NCI-H1436 treated with DMSO at 0.1 percent for 48 hours (cell line): ENCODE results near the gene APBA2.

ENCODE experiments used
- DNase-seq: peaks from one replicate; lab custom pipeline; 2025; lab: John Stamatoyannopoulos, UW

The APBA2 gene

GRCh38 chr15:29102911-29103823 is 217.4 kb downstream of the APBA2 start:
- no peak for DNase-seq

GRCh38 chr15:29103824-29104565 is 218.2 kb downstream of the APBA2 start:
- DNase-seq: no peak

- no peak for DNase-seq
Observed at GRCh38 chr15:29104566-29104880, 218.7 kb downstream of the APBA2 start.

DNA sequence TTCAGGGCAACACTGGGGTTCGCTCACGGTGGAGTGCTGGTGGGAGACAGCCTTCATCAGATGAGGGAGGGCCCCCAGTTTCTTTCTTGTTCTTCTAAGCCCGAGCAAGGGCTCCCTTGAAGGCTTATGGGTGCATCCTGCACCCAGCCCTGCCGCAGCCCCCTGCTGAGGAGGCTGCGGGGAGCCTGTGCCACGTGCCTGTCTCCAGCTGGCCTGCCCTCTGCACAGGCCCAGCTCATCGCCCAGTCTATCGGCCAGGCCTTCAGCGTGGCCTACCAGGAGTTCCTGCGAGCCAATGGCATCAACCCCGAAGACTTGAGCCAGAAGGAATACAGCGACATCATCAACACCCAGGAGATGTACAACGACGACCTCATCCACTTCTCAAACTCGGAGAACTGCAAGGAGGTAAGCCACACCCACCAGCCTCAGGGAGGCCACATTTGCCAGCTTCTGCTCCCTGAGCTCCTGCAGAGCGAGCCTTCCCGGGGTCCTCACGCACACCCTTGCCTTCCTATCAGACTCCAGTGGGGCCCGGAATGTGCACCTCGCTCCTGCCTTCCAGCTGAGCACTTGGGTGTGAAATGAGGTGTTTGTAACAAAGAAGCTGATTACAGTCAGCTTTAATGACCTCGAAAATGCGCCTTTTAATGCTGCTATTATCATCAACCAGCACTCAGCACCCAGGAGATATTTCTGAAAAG is 219.5 kb downstream of the APBA2 start:
- DNase-seq: no peak

DNA sequence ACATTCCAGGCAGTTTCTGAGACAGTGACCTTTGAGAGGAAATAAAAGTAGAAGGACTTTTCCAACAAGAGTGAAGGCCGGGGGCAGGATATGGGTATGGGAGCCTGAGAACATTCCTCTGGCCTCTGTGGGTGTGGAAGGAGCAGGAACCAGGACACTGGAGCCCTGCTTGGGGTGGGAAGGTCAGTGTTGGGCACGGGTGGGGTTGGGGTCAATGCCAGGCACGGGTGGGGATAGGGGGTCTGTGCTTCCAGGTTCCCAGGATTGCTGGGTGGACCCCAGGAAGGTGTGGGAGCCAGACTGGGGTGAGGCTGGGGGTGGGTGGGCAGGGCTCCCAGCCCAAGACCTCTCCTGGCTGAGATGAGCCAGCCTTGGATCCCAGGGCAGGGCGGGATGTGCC is 220.3 kb downstream of the APBA2 start:
- no peak for DNase-seq

DNA sequence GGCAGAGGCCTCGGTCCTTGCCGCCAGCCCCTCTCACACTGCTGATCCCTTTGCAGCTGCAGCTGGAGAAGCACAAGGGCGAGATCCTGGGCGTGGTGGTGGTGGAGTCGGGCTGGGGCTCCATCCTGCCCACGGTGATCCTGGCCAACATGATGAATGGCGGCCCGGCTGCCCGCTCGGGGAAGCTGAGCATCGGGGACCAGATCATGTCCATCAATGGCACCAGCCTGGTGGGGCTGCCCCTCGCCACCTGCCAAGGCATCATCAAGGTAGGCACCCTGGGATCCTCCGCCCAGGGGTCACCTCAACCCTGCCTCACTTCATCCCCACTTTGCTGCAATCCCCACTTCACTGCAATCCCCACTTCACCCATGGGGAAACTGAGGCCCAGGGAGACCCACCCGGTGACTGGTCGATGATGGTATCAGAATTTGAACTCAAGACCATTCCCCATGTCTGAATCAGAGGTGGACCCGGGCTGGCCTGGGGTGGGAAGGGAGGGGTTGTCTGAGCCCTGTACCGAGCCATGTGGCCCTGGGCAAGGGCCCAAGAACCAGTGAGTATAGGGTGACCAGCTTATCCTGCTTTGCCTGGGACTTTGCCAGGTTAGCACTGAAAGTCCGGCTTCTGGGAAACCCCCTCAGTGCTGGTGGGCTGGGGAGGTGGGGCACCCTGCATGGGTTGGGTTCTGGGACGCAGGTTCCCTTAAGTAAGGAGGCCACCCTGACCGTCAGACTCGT is 220.9 kb downstream of the APBA2 start:
- no peak for DNase-seq

- DNase-seq: no peak
Observed at GRCh38 chr15:29107291-29107890, 221.6 kb downstream of the APBA2 start.

- DNase-seq: no peak
Observed at GRCh38 chr15:29107971-29108645, 222.3 kb downstream of the APBA2 start.

DNA sequence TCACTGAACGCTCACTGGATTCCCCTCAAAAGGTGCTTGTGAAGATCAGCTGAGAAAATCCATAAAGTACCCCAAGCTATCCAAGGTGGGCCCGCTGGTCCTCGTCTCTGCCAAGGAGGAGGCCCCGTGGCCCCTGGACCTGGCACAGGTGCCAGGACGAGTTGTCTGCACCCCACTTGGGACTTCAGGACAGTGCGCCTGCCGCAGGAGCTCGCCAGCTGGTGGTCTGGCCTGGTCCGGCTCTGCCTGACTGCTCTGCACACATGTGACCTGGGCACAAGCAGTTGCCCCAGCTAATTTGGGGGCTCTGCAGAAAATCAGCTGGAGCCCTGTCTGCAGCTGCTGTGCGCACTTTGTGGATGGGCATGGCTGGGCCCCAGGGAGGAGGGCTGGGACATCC is 224.0 kb downstream of the APBA2 start:
- no peak for DNase-seq

DNA sequence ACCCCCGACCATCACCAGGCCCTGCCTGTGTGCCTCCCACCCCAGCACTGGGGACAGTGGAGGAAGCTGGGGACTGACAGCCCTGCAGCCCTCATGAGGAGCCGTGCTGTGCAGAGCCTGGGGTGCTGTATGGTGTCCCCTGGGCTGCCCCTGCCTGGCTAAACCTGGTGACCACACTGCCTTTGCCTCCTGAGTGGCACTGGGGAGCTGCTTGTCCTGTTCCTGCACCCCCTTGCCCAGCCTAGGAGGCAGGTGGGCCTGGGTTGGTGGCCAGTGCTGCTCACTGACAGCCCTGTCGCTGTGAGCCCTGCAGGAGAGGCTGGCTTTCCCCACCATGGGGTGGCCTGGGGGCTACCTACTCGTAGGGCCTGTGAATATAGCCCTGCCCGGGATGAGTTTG is 224.4 kb downstream of the APBA2 start:
- no peak for DNase-seq

DNA sequence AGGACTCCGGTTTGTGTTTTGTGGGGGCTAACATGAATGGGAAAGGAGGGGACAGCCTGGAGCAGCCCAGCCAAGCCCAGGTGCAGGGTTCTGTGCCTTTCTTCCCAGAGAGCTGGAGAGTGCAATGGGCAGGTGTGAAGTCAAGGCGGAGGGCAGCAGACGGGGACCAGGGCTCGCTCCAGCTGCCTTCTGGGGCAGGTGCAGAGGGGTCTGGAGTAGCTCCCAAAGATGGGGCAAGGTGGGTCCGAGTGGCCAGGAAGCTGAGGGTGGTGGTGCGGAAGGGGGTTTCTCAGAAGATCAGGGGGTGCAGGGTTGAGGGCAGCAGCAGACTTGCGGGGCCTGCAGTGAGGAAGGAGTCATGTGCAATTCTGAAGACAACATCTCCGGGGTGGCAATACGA is 225.0 kb downstream of the APBA2 start:
- no peak for DNase-seq

DNA sequence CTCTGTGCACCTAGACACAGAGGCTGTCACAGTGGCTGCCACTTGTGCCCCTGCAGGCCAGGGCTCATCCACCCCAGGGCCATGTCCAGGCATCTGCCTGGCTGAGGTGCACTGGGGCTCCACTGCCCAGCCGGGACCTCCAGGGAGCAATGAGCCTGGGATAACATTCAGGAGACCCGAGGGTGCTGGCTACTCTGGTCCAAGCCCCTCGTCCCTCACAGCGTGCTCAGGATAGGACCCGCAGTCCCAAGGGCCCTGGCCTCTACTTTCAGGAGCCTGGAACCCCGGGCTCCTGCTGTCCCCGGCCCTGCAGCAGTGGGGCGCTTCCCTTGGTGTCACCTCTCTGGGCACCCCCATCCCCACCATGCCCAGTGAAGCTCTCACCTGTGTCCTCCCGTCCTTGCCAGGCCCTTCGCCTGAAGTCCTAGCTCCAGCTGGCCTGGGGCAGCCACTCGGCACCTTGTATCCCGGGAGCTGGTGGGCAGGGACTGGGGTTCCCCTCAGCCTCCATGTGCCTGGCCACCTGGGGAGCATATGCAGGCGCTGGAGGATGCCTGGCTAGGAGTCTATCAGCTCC is 226.0 kb downstream of the APBA2 start:
- DNase-seq: no peak

- DNase-seq: no peak
Observed at GRCh38 chr15:29113336-29114220, 227.8 kb downstream of the APBA2 start.

- DNase-seq: no peak
Observed at GRCh38 chr15:29114221-29115092, 228.7 kb downstream of the APBA2 start.

- DNase-seq: no peak
Observed at GRCh38 chr15:29115093-29115991, 229.6 kb downstream of the APBA2 start.

DNA sequence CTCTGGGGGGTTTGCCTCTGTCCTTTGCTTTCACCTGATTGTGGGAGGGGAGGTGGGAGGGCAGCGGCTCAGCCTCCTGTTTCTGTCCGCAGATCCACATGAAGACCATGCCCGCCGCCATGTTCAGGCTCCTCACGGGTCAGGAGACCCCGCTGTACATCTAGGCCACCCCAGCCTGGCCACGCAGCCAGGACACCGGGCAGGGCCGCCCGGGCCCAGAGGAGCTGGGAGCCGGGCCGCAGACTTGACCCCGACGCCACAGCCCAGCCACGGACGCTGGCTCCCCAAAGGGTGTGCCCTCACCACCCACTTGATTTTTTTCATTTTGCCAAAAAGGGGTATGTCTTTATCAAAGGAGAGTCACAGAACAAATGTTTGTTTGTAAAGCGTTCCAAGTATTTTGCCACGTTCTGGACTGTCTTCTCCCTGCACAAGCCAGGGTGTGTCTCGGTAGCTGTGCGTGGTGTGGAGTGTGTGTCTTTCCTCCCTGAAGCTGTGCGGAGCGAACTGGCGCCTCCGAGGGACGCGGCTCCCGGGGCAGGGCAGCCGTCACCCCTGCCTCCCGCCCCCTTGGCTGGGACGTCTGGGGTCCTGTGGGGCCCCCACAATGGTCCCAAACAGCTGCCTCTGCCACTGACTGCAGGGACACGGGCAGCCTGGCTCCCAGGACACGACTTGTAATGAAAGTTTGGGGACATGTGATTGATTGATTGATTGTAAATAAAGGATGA is 231.4 kb downstream of the APBA2 start:
- no peak for DNase-seq

DNA sequence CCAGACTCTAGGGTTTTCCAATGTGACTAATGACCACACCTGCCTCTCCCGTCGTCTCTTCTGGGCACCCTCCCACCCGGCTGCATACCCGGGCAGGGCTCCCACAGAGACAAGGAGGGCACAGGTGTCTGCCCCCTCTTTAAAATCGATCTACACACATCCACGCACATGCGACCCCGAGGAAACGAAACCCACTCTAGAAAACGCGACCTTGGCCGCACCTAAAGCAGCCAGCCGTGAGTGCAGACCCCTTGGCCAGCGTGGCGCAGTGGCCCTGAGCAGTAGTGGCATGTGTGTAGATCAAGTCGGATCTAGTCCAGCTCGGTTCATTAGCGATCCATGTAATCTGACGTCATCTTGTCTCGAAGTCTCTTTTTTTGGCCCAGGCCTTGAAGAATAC is 232.0 kb downstream of the APBA2 start:
- no peak for DNase-seq
